Left renal cortex interstitium (tissue), 4 donors: ENCODE results near the gene TMEM140. TPM values are rescaled to one million over a fixed set of nuclear protein-coding genes. Genes with fewer than 3 reads are reported as not detected.
A peak's percentile ranks its signal among the peaks of the same experiment; 100 is the strongest.
"Not testable (repeated sequence)": the region's sequence is repeated elsewhere in the genome, so short reads cannot be mapped to it uniquely, and the experiment has no call there.

Experiments
- DNase-seq, 4 donors: peaks; one replicate each; pipeline ENCODE4 v3.0.0-alpha.2; 2013; ENCODE audit warnings: low read depth in 4 of 4, low spot score in 2 of 4, missing footprints in 1 of 4
- polyA plus RNA-seq, 4 donors: library from polyadenylated mRNA; unstranded; fragments of 120-200 nt; gene quantifications; one replicate each; pipeline ENCODE4 v1.2.1, GENCODE V29; 2013; ENCODE audit not compliant: insufficient read length in 4 of 4

The TMEM140 gene
- polyA plus RNA-seq, 4 donors: 22.6 to 31.2 (median 26.0) TPM

GRCh38 chr7:135158141-135158655 is 10.3 kb downstream of the TMEM140 start:
- no peak for DNase-seq

- no peak for DNase-seq
These were observed 11.0 kb downstream of the TMEM140 start for GRCh38 chr7:135158874-135159273.

- DNase-seq: no peak
These were observed 11.7 kb downstream of the TMEM140 start for GRCh38 chr7:135159359-135160085.

GRCh38 chr7:135160098-135160857 is 12.4 kb downstream of the TMEM140 start:
- DNase-seq: no peak

GRCh38 chr7:135160858-135161653 is 13.2 kb downstream of the TMEM140 start:
- no peak for DNase-seq

- DNase-seq: no peak
These were observed 13.8 kb downstream of the TMEM140 start for GRCh38 chr7:135161669-135162068.

GRCh38 chr7:135162382-135163001 is 14.6 kb downstream of the TMEM140 start:
- DNase-seq: no peak

GRCh38 chr7:135164357-135165061 is 16.6 kb downstream of the TMEM140 start:
- DNase-seq: no peak

- DNase-seq: no peak
These were observed 18.0 kb downstream of the TMEM140 start for GRCh38 chr7:135165862-135166261.

GRCh38 chr7:135166338-135166990 is 18.6 kb downstream of the TMEM140 start:
- DNase-seq: no peak

- DNase-seq: no peak
These were observed 19.6 kb downstream of the TMEM140 start for GRCh38 chr7:135167365-135167917.

- DNase-seq: no peak
These were observed 20.1 kb downstream of the TMEM140 start for GRCh38 chr7:135168001-135168400.

GRCh38 chr7:135168489-135169140 is 20.7 kb downstream of the TMEM140 start:
- DNase-seq: no peak

GRCh38 chr7:135169141-135169963 is 21.5 kb downstream of the TMEM140 start:
- no peak for DNase-seq

GRCh38 chr7:135169964-135170273 is 22.0 kb downstream of the TMEM140 start:
- no peak for DNase-seq

GRCh38 chr7:135170274-135170997 is 22.6 kb downstream of the TMEM140 start, which contains the start of gene CYREN:
Gene CYREN (minus strand): TSS chr7:135170707. CDS start chr7:135168922, 1,785 bp downstream.
- peak in 3 of 4 donors; percentile 79 to 87 (median 83) for DNase-seq

- not testable (repeated sequence) for DNase-seq
These were observed 23.2 kb downstream of the TMEM140 start for GRCh38 chr7:135170998-135171481.
